ENCODE measurements around the gene IRGQ. TPM values are rescaled to one million over a fixed set of nuclear protein-coding genes. Genes with fewer than 3 reads are reported as not detected.
"Not testable (repeated sequence)": the region's sequence is repeated elsewhere in the genome, so short reads cannot be mapped to it uniquely, and the experiment has no call there.

Gene IRGQ
- polyA plus RNA-seq, 4 donors = 2.0 to 8.8 (median 3.9) TPM

GRCh38 chr19:43639519-43640423 is 43.8 kb upstream of the IRGQ start, which contains the start of gene CADM4:
Gene CADM4 (minus strand): TSS chr19:43639850. CDS start chr19:43639790, 60 bp downstream.
- H3K36me3 ChIP-seq (ENCODE audit: control insufficient read depth in 3 of 3, insufficient read depth in 2 of 3, low read depth in 1 of 3, low read length in 3 of 3) = no peaks in the 10 kb centered on the region
- FAIRE-seq (no peak), DNase-seq (peak; percentile 33 to 64)
- peaks cover 0 to 28% (median 5%) of the 10 kb centered on the region in 3 donors for H3K27me3 ChIP-seq (ENCODE audit: control insufficient read depth in 3 of 3, insufficient read depth in 3 of 3, low read length in 3 of 3)
- H3K4me3 ChIP-seq (ENCODE audit: low read depth in 1 of 3, low read length in 3 of 3) = peak within 1 kb of the TSS; percentile 33 to 65 (median 43)
- H3K9me3 ChIP-seq (ENCODE audit: control insufficient read depth in 2 of 2, insufficient read depth in 1 of 2, low read depth in 1 of 2, low read length in 1 of 2) = no peaks in the 10 kb centered on the region
- peaks cover 0 to 12% (median 0%) of the 10 kb centered on the region in 3 donors for H3K4me1 ChIP-seq (ENCODE audit: control insufficient read depth in 3 of 3, insufficient read depth in 2 of 3, low read depth in 1 of 3, low read length in 2 of 3)
- WGBS, 3 donors = 0 to 2% (median 1%) methylated on average over 38 to 110 of the region's 110 CpGs
- H3K27ac ChIP-seq (ENCODE audit: low read depth in 1 of 3, low read length in 2 of 3) = no peak within 1 kb of the TSS

- H3K4me3 ChIP-seq (ENCODE audit: low read depth in 1 of 3, low read length in 3 of 3) = peak overlapping the region; percentile 21 to 65 (median 33)
- WGBS, 3 donors = 9 to 14% (median 11%) methylated on average over 10 to 18 of the region's 18 CpGs
- H3K27me3 ChIP-seq (ENCODE audit: control insufficient read depth in 3 of 3, insufficient read depth in 3 of 3, low read length in 3 of 3) = peaks cover 0 to 28% (median 8%) of the 10 kb centered on the region in 3 donors
Measured at GRCh38 chr19:43638995-43639518, 43.1 kb upstream of the IRGQ start.

GRCh38 chr19:43638214-43638994 is 42.5 kb upstream of the IRGQ start:
- H3K9me3 ChIP-seq (ENCODE audit: control insufficient read depth in 2 of 2, insufficient read depth in 1 of 2, low read depth in 1 of 2, low read length in 1 of 2) = no peaks in the 10 kb centered on the region
- 75 to 77% (median 77%) methylated on average over 13 of the region's 13 CpGs for WGBS, 3 donors
- H3K27me3 ChIP-seq (ENCODE audit: control insufficient read depth in 3 of 3, insufficient read depth in 3 of 3, low read length in 3 of 3) = peaks cover 0 to 28% (median 8%) of the 10 kb centered on the region in 3 donors
- no peak for FAIRE-seq
- peak overlapping the region in 1 of 3 donors; percentile 21 for H3K4me3 ChIP-seq (ENCODE audit: low read depth in 1 of 3, low read length in 3 of 3)
- H3K27ac ChIP-seq (ENCODE audit: low read depth in 1 of 3, low read length in 2 of 3) = no peak overlapping the region
- no peaks in the 10 kb centered on the region for H3K36me3 ChIP-seq (ENCODE audit: control insufficient read depth in 3 of 3, insufficient read depth in 2 of 3, low read depth in 1 of 3, low read length in 3 of 3)
- no peak for DNase-seq
- H3K4me1 ChIP-seq (ENCODE audit: control insufficient read depth in 3 of 3, insufficient read depth in 2 of 3, low read depth in 1 of 3, low read length in 2 of 3) = peaks cover 0 to 15% (median 0%) of the 10 kb centered on the region in 3 donors

More at GRCh38 chr19:43638995-43639518, 43.1 kb upstream of the IRGQ start:
- DNase-seq = no peak
- no peaks in the 10 kb centered on the region for H3K36me3 ChIP-seq (ENCODE audit: control insufficient read depth in 3 of 3, insufficient read depth in 2 of 3, low read depth in 1 of 3, low read length in 3 of 3)
- no peaks in the 10 kb centered on the region for H3K9me3 ChIP-seq (ENCODE audit: control insufficient read depth in 2 of 2, insufficient read depth in 1 of 2, low read depth in 1 of 2, low read length in 1 of 2)
- FAIRE-seq = no peak
- H3K27ac ChIP-seq (ENCODE audit: low read depth in 1 of 3, low read length in 2 of 3) = no peak overlapping the region
- H3K4me1 ChIP-seq (ENCODE audit: control insufficient read depth in 3 of 3, insufficient read depth in 2 of 3, low read depth in 1 of 3, low read length in 2 of 3) = peaks cover 0 to 15% (median 0%) of the 10 kb centered on the region in 3 donors

GRCh38 chr19:43636121-43636683 is 40.3 kb upstream of the IRGQ start:
- WGBS, 3 donors = 74 to 81% (median 78%) methylated on average over 14 of the region's 14 CpGs
- peaks cover 0 to 22% (median 8%) of the 10 kb centered on the region in 3 donors for H3K27me3 ChIP-seq (ENCODE audit: control insufficient read depth in 3 of 3, insufficient read depth in 3 of 3, low read length in 3 of 3)

DNA sequence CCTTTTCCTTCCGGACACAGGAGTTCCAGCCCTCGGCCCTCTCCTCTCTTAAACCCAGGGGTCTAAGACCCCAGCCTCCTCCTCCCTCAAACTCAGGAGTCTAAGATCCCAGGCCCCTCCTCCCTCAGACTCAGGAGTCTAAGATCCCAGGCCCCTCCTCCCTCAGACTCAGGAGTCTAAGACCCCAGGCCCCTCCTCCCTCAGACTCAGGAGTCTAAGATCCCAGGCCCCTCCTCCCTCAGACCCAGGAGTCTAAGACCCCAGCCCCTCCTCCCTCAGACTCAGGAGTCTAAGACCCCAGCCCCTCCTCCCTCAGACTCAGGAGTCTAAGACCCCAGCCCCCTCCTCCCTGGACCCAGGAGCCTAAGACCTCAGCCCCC is 39.6 kb upstream of the IRGQ start:
- not testable (repeated sequence) for H3K27ac ChIP-seq (ENCODE audit: low read depth in 1 of 3, low read length in 2 of 3); DNase-seq; H3K9me3 ChIP-seq (ENCODE audit: control insufficient read depth in 2 of 2, insufficient read depth in 1 of 2, low read depth in 1 of 2, low read length in 1 of 2); FAIRE-seq; H3K36me3 ChIP-seq (ENCODE audit: control insufficient read depth in 3 of 3, insufficient read depth in 2 of 3, low read depth in 1 of 3, low read length in 3 of 3)
- Histone ChIP-seq H3K27me3 (ENCODE audit: control insufficient read depth in 3 of 3, insufficient read depth in 3 of 3, low read length in 3 of 3) (peaks cover 0 to 20% (median 8%) of the 10 kb centered on the region in 3 donors), H3K4me1 (ENCODE audit: control insufficient read depth in 3 of 3, insufficient read depth in 2 of 3, low read depth in 1 of 3, low read length in 2 of 3) (peaks cover 0 to 15% (median 0%) of the 10 kb centered on the region in 3 donors), H3K4me3 (ENCODE audit: low read depth in 1 of 3, low read length in 3 of 3) (peak overlapping the region in 1 of 3 donors; percentile 37)
- WGBS, 3 donors = 50 to 72% (median 55%) methylated on average over 2 of the region's 2 CpGs

More at GRCh38 chr19:43636121-43636683, 40.3 kb upstream of the IRGQ start:
- FAIRE-seq (no peak), DNase-seq (peak in 1 of 2 donors; percentile 24)
- H3K9me3 ChIP-seq (ENCODE audit: control insufficient read depth in 2 of 2, insufficient read depth in 1 of 2, low read depth in 1 of 2, low read length in 1 of 2) = no peaks in the 10 kb centered on the region
- no peak overlapping the region for H3K27ac ChIP-seq (ENCODE audit: low read depth in 1 of 3, low read length in 2 of 3)
- H3K4me1 ChIP-seq (ENCODE audit: control insufficient read depth in 3 of 3, insufficient read depth in 2 of 3, low read depth in 1 of 3, low read length in 2 of 3) = peaks cover 0 to 15% (median 0%) of the 10 kb centered on the region in 3 donors
- H3K4me3 ChIP-seq (ENCODE audit: low read depth in 1 of 3, low read length in 3 of 3) = no peak overlapping the region
- H3K36me3 ChIP-seq (ENCODE audit: control insufficient read depth in 3 of 3, insufficient read depth in 2 of 3, low read depth in 1 of 3, low read length in 3 of 3) = no peaks in the 10 kb centered on the region

- Histone ChIP-seq H3K27me3 (ENCODE audit: control insufficient read depth in 3 of 3, insufficient read depth in 3 of 3, low read length in 3 of 3) (peaks cover 0 to 14% (median 8%) of the 10 kb centered on the region in 3 donors), H3K4me1 (ENCODE audit: control insufficient read depth in 3 of 3, insufficient read depth in 2 of 3, low read depth in 1 of 3, low read length in 2 of 3) (peaks cover 0 to 10% (median 0%) of the 10 kb centered on the region in 3 donors), H3K9me3 (ENCODE audit: control insufficient read depth in 2 of 2, insufficient read depth in 1 of 2, low read depth in 1 of 2, low read length in 1 of 2) (no peaks in the 10 kb centered on the region), H3K4me3 (ENCODE audit: low read depth in 1 of 3, low read length in 3 of 3) (peak overlapping the region in 1 of 3 donors; percentile 37), H3K27ac (ENCODE audit: low read depth in 1 of 3, low read length in 2 of 3) (peak overlapping the region in 1 of 3 donors; percentile 26), H3K36me3 (ENCODE audit: control insufficient read depth in 3 of 3, insufficient read depth in 2 of 3, low read depth in 1 of 3, low read length in 3 of 3) (no peaks in the 10 kb centered on the region)
- DNase-seq (peak in 1 of 2 donors; percentile 78), FAIRE-seq (no peak)
- 11 to 25% (median 19%) methylated on average over 17 of the region's 17 CpGs for WGBS, 3 donors
Measured at GRCh38 chr19:43634872-43635560, 39.1 kb upstream of the IRGQ start.

- Histone ChIP-seq H3K27ac (ENCODE audit: low read depth in 1 of 3, low read length in 2 of 3) (no peak overlapping the region), H3K4me3 (ENCODE audit: low read depth in 1 of 3, low read length in 3 of 3) (peak overlapping the region in 1 of 3 donors; percentile 37), H3K36me3 (ENCODE audit: control insufficient read depth in 3 of 3, insufficient read depth in 2 of 3, low read depth in 1 of 3, low read length in 3 of 3) (no peaks in the 10 kb centered on the region), H3K4me1 (ENCODE audit: control insufficient read depth in 3 of 3, insufficient read depth in 2 of 3, low read depth in 1 of 3, low read length in 2 of 3) (peaks cover 0 to 10% (median 0%) of the 10 kb centered on the region in 3 donors), H3K27me3 (ENCODE audit: control insufficient read depth in 3 of 3, insufficient read depth in 3 of 3, low read length in 3 of 3) (peaks cover 0 to 13% (median 8%) of the 10 kb centered on the region in 3 donors), H3K9me3 (ENCODE audit: control insufficient read depth in 2 of 2, insufficient read depth in 1 of 2, low read depth in 1 of 2, low read length in 1 of 2) (no peaks in the 10 kb centered on the region)
- 37 to 58% (median 45%) methylated on average over 5 of the region's 5 CpGs for WGBS, 3 donors
- no peak for DNase-seq
- no peak for FAIRE-seq
Measured at GRCh38 chr19:43634506-43634871, 38.6 kb upstream of the IRGQ start.

Data from small intestine (tissue), 7 donors.